Neuron (in vitro differentiated cells): ENCODE measurements around the gene RPL9.

Experiments
- H2AFZ ChIP-seq: one replicate; pipeline ENCODE4 v1.6.1; 2013; ENCODE audit warnings: low read depth, mild to moderate bottlenecking, inconsistent platforms, low read length, moderate library complexity
- H3K27me3 ChIP-seq: one replicate; pipeline ENCODE4 v1.6.1; 2013; ENCODE audit warnings: low read length; ENCODE audit not compliant: insufficient read depth
- H3K36me3 ChIP-seq: one replicate; pipeline ENCODE4 v1.6.1; 2013; ENCODE audit warnings: low read length; ENCODE audit not compliant: insufficient read depth
- H3K4me1 ChIP-seq: one replicate; pipeline ENCODE4 v1.6.1; 2013; ENCODE audit warnings: low read length; ENCODE audit not compliant: insufficient read depth
- H3K4me3 ChIP-seq: 2 replicates; pipeline ENCODE4 v1.5.1; 2013; ENCODE audit warnings: mild to moderate bottlenecking, low read length, moderate library complexity
- H3K9me3 ChIP-seq: one replicate; pipeline ENCODE4 v1.6.1; 2013; ENCODE audit warnings: low read length

RPL9 gene

GRCh38 chr4:39453738-39454137 is 5.0 kb downstream of the RPL9 start:
- H3K36me3 ChIP-seq = peaks cover 63% of the 10 kb centered on the region
- H3K27me3 ChIP-seq = no peaks in the 10 kb centered on the region
- no peak overlapping the region for H3K4me3 ChIP-seq
- peaks cover 16% of the 10 kb centered on the region for H3K4me1 ChIP-seq
- H3K9me3 ChIP-seq = no peaks in the 10 kb centered on the region
- no peak overlapping the region for H2AFZ ChIP-seq

- Histone ChIP-seq H2AFZ (no peak overlapping the region), H3K4me1 (peaks cover 16% of the 10 kb centered on the region), H3K9me3 (no peaks in the 10 kb centered on the region), H3K4me3 (no peak overlapping the region), H3K36me3 (peaks cover 62% of the 10 kb centered on the region), H3K27me3 (no peaks in the 10 kb centered on the region)
These were observed 5.7 kb downstream of the RPL9 start for GRCh38 chr4:39452860-39453587.

- no peaks in the 10 kb centered on the region for H3K27me3 ChIP-seq
- no peaks in the 10 kb centered on the region for H3K9me3 ChIP-seq
- peaks cover 10% of the 10 kb centered on the region for H3K4me1 ChIP-seq
- no peak overlapping the region for H2AFZ ChIP-seq
- no peak overlapping the region for H3K4me3 ChIP-seq
- peaks cover 55% of the 10 kb centered on the region for H3K36me3 ChIP-seq
These were observed 6.4 kb downstream of the RPL9 start for GRCh38 chr4:39452153-39452859.

- peaks cover 2% of the 10 kb centered on the region for H3K4me1 ChIP-seq
- H3K36me3 ChIP-seq = peaks cover 47% of the 10 kb centered on the region
- no peaks in the 10 kb centered on the region for H3K9me3 ChIP-seq
- H3K27me3 ChIP-seq = no peaks in the 10 kb centered on the region
- H3K4me3 ChIP-seq = no peak overlapping the region
- H2AFZ ChIP-seq = no peak overlapping the region
These were observed 7.2 kb downstream of the RPL9 start for GRCh38 chr4:39451423-39452023.

- H3K4me1 ChIP-seq = no peaks in the 10 kb centered on the region
- H3K4me3 ChIP-seq = no peak overlapping the region
- no peak overlapping the region for H2AFZ ChIP-seq
- H3K36me3 ChIP-seq = peaks cover 38% of the 10 kb centered on the region
- H3K9me3 ChIP-seq = no peaks in the 10 kb centered on the region
- H3K27me3 ChIP-seq = no peaks in the 10 kb centered on the region
These were observed 8.1 kb downstream of the RPL9 start for GRCh38 chr4:39450618-39451017.

GRCh38 chr4:39446842-39447573 is 11.7 kb downstream of the RPL9 start:
- Histone ChIP-seq H2AFZ (no peak overlapping the region), H3K4me1 (no peaks in the 10 kb centered on the region), H3K9me3 (no peaks in the 10 kb centered on the region), H3K27me3 (no peaks in the 10 kb centered on the region), H3K4me3 (no peak overlapping the region), H3K36me3 (peaks cover 2% of the 10 kb centered on the region)

GRCh38 chr4:39446483-39446841 is 12.3 kb downstream of the RPL9 start:
- H3K36me3 ChIP-seq = no peaks in the 10 kb centered on the region
- H3K4me3 ChIP-seq = no peak overlapping the region
- H3K4me1 ChIP-seq = no peaks in the 10 kb centered on the region
- H3K9me3 ChIP-seq = no peaks in the 10 kb centered on the region
- no peaks in the 10 kb centered on the region for H3K27me3 ChIP-seq
- no peak overlapping the region for H2AFZ ChIP-seq

- no peak overlapping the region for H3K4me3 ChIP-seq
- no peaks in the 10 kb centered on the region for H3K4me1 ChIP-seq
These were observed 15.7 kb downstream of the RPL9 start for GRCh38 chr4:39442998-39443397.

GRCh38 chr4:39441593-39441992 is 17.1 kb downstream of the RPL9 start:
- Histone ChIP-seq H3K9me3 (no peaks in the 10 kb centered on the region), H3K4me3 (no peak overlapping the region), H3K27me3 (no peaks in the 10 kb centered on the region), H3K4me1 (no peaks in the 10 kb centered on the region), H2AFZ (no peak overlapping the region), H3K36me3 (no peaks in the 10 kb centered on the region)

More at GRCh38 chr4:39442998-39443397, 15.7 kb downstream of the RPL9 start:
- H3K36me3 ChIP-seq = no peaks in the 10 kb centered on the region
- H3K27me3 ChIP-seq = no peaks in the 10 kb centered on the region
- no peaks in the 10 kb centered on the region for H3K9me3 ChIP-seq
- H2AFZ ChIP-seq = no peak overlapping the region

- no peaks in the 10 kb centered on the region for H3K27me3 ChIP-seq
- no peak overlapping the region for H2AFZ ChIP-seq
- no peaks in the 10 kb centered on the region for H3K9me3 ChIP-seq
- no peaks in the 10 kb centered on the region for H3K4me1 ChIP-seq
- H3K4me3 ChIP-seq = no peak overlapping the region
- H3K36me3 ChIP-seq = no peaks in the 10 kb centered on the region
These were observed 22.8 kb downstream of the RPL9 start for GRCh38 chr4:39435659-39436563.

- Histone ChIP-seq H3K36me3 (no peaks in the 10 kb centered on the region), H3K4me1 (no peaks in the 10 kb centered on the region), H3K27me3 (no peaks in the 10 kb centered on the region), H2AFZ (no peak overlapping the region), H3K4me3 (no peak overlapping the region), H3K9me3 (no peaks in the 10 kb centered on the region)
These were observed 24.7 kb downstream of the RPL9 start for GRCh38 chr4:39433878-39434492.
